Measurements from ENCODE around the gene CBLC.
"Not testable (repeated sequence)": the region's sequence is repeated elsewhere in the genome, so short reads cannot be mapped to it uniquely, and the experiment has no call there.

DNA sequence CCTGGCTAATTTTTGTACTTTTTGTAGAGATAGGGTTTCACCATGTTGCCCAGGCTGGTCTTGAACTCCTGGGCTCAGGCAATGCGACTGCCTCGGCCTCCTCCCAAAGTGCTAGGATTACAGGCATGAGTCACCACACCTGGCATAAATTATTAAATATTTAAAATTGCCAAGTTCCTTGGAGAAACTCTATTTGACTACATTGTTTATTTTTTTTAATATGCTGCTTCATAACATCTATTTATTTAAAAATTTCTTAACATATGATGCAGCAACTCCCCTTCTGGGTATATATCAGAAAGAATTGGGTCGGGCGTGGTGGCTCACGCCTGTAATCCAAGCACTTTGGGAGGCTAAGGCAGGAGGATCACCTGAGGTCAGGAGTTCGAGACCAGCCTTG, 55.2 kb downstream of the CBLC start:
- TF ChIP-seq, protein P1, sequence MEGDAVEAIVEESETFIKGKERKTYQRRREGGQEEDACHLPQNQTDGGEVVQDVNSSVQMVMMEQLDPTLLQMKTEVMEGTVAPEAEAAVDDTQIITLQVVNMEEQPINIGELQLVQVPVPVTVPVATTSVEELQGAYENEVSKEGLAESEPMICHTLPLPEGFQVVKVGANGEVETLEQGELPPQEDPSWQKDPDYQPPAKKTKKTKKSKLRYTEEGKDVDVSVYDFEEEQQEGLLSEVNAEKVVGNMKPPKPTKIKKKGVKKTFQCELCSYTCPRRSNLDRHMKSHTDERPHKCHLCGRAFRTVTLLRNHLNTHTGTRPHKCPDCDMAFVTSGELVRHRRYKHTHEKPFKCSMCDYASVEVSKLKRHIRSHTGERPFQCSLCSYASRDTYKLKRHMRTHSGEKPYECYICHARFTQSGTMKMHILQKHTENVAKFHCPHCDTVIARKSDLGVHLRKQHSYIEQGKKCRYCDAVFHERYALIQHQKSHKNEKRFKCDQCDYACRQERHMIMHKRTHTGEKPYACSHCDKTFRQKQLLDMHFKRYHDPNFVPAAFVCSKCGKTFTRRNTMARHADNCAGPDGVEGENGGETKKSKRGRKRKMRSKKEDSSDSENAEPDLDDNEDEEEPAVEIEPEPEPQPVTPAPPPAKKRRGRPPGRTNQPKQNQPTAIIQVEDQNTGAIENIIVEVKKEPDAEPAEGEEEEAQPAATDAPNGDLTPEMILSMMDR (IDR thresholded peaks at IDR 0.05): not testable (repeated sequence)
- TF ChIP-seq POLR2A, POLR2AphosphoS5 (IDR thresholded peaks at IDR 0.05): not testable (repeated sequence)
